HG02885 (cell line): ENCODE data around the gene EXOSC2.
A peak's percentile ranks its signal among the peaks of the same experiment; 100 is the strongest.

Experiments used
- ATAC-seq: cut with Tn5 transposase; IDR thresholded peaks from one replicate; pipeline ENCODE4 v1.9.1; 2021; ENCODE audit warnings: mild to moderate bottlenecking; ENCODE audit not compliant: unreplicated experiment, poor library complexity

Gene EXOSC2

GRCh38 chr9:130693426-130694191 lies at the start of gene EXOSC2:
TSS of gene EXOSC2 (plus strand) at chr9:130693780. CDS start at chr9:130693792, 12 bp downstream.
- peak; percentile 95 for ATAC-seq

GRCh38 chr9:130651221-130651620 lies 42.4 kb upstream of the EXOSC2 start:
- no peak for ATAC-seq

GRCh38 chr9:130651752-130652151 lies 41.8 kb upstream of the EXOSC2 start:
- no peak for ATAC-seq

GRCh38 chr9:130654879-130655278 lies 38.7 kb upstream of the EXOSC2 start:
- ATAC-seq = no peak

- no peak for ATAC-seq
Observed at GRCh38 chr9:130658893-130659698, 34.5 kb upstream of the EXOSC2 start.

- no peak for ATAC-seq
Observed at GRCh38 chr9:130659699-130660248, 33.8 kb upstream of the EXOSC2 start.

- no peak for ATAC-seq
Observed at GRCh38 chr9:130660326-130660682, 33.3 kb upstream of the EXOSC2 start.

GRCh38 chr9:130660683-130661450 lies 32.7 kb upstream of the EXOSC2 start:
- ATAC-seq = no peak

- ATAC-seq = no peak
Observed at GRCh38 chr9:130661451-130662098, 32.0 kb upstream of the EXOSC2 start.

GRCh38 chr9:130662099-130662969 lies 31.2 kb upstream of the EXOSC2 start:
- no peak for ATAC-seq

GRCh38 chr9:130662970-130663257 lies 30.7 kb upstream of the EXOSC2 start:
- ATAC-seq = no peak

- ATAC-seq = no peak
Observed at GRCh38 chr9:130663258-130663976, 30.2 kb upstream of the EXOSC2 start.

GRCh38 chr9:130663977-130664250 lies 29.7 kb upstream of the EXOSC2 start:
- no peak for ATAC-seq

- ATAC-seq = no peak
Observed at GRCh38 chr9:130664251-130665028, 29.1 kb upstream of the EXOSC2 start, which contains the start of gene PRDM12. TSS of gene PRDM12 (plus strand) at chr9:130664594. CDS start at chr9:130664654, 60 bp downstream.

- ATAC-seq = no peak
Observed at GRCh38 chr9:130665029-130665430, 28.6 kb upstream of the EXOSC2 start.

- no peak for ATAC-seq
Observed at GRCh38 chr9:130665431-130666392, 27.9 kb upstream of the EXOSC2 start.
